GM21515 (cell line): ENCODE results near the gene CCDC63.
A peak's percentile ranks its signal among the peaks of the same experiment; 100 is the strongest.

ENCODE experiments used
- ATAC-seq: cut with Tn5 transposase; IDR thresholded peaks from one replicate; pipeline ENCODE4 v1.9.1; 2021; ENCODE audit not compliant: unreplicated experiment

The CCDC63 gene

GRCh38 chr12:110846615-110847566, at the start of gene CCDC63:
Gene CCDC63, plus strand, starts transcription at chr12:110846987. Its CDS starts 5,968 bp downstream, at chr12:110852955.
- ATAC-seq = no peak

GRCh38 chr12:110798461-110798860, 48.3 kb upstream of the CCDC63 start:
- ATAC-seq = no peak

GRCh38 chr12:110802489-110802888, 44.3 kb upstream of the CCDC63 start:
- no peak for ATAC-seq

GRCh38 chr12:110804406-110804805, 42.4 kb upstream of the CCDC63 start:
- no peak for ATAC-seq

- ATAC-seq = no peak
These were observed 39.1 kb upstream of the CCDC63 start for GRCh38 chr12:110807640-110808039.

- no peak for ATAC-seq
These were observed 37.6 kb upstream of the CCDC63 start for GRCh38 chr12:110809149-110809548.

- no peak for ATAC-seq
These were observed 34.8 kb upstream of the CCDC63 start for GRCh38 chr12:110811972-110812371.

GRCh38 chr12:110813285-110813684, 33.5 kb upstream of the CCDC63 start:
- no peak for ATAC-seq

GRCh38 chr12:110813756-110814155, 33.0 kb upstream of the CCDC63 start:
- ATAC-seq = no peak

- ATAC-seq = no peak
These were observed 30.5 kb upstream of the CCDC63 start for GRCh38 chr12:110816248-110816647.

- no peak for ATAC-seq
These were observed 30.0 kb upstream of the CCDC63 start for GRCh38 chr12:110816779-110817178.

- no peak for ATAC-seq
These were observed 28.3 kb upstream of the CCDC63 start for GRCh38 chr12:110818511-110818910.

- ATAC-seq = no peak
These were observed 27.6 kb upstream of the CCDC63 start for GRCh38 chr12:110819150-110819549.

- ATAC-seq = no peak
These were observed 27.1 kb upstream of the CCDC63 start for GRCh38 chr12:110819646-110820045.

GRCh38 chr12:110821917-110822316, 24.9 kb upstream of the CCDC63 start:
- ATAC-seq = no peak

- ATAC-seq = no peak
These were observed 23.9 kb upstream of the CCDC63 start for GRCh38 chr12:110822821-110823415.

- no peak for ATAC-seq
These were observed 22.4 kb upstream of the CCDC63 start for GRCh38 chr12:110824342-110824741.

- no peak for ATAC-seq
These were observed 21.3 kb upstream of the CCDC63 start for GRCh38 chr12:110825530-110825929.

- ATAC-seq = peak; percentile 79
These were observed 20.1 kb upstream of the CCDC63 start for GRCh38 chr12:110826592-110827200.

- no peak for ATAC-seq
These were observed 17.5 kb upstream of the CCDC63 start for GRCh38 chr12:110829308-110829707.

GRCh38 chr12:110836291-110836690, 10.5 kb upstream of the CCDC63 start:
- no peak for ATAC-seq

GRCh38 chr12:110841007-110841406, 5.8 kb upstream of the CCDC63 start:
- ATAC-seq = no peak
